GM10266 (cell line): ENCODE results near the gene TMTC1.

Source experiments
- DNase-seq: peaks from one replicate; pipeline ENCODE4 v3.0.0; 2012; ENCODE audit errors: extremely low spot score
- CTCF ChIP-seq: IDR thresholded peaks from 2 replicates; pipeline ENCODE4 v1.5.1; 2012; ENCODE audit warnings: mild to moderate bottlenecking, low read depth; ENCODE audit not compliant: control insufficient read depth, insufficient read depth; ENCODE audit errors: missing control alignments

TMTC1 gene

GRCh38 chr12:29674463-29674862, 109.3 kb downstream of the TMTC1 start:
- no peak for DNase-seq
- TF ChIP-seq CTCF = no peak

- no peak for DNase-seq
- no peak for TF ChIP-seq CTCF
These were observed 110.4 kb downstream of the TMTC1 start for GRCh38 chr12:29673346-29673745.

- TF ChIP-seq CTCF = no peak
- no peak for DNase-seq
These were observed 111.2 kb downstream of the TMTC1 start for GRCh38 chr12:29672580-29672979.

- TF ChIP-seq CTCF = no peak
These were observed 112.0 kb downstream of the TMTC1 start for GRCh38 chr12:29671742-29672141.

GRCh38 chr12:29667011-29667410, 116.7 kb downstream of the TMTC1 start:
- TF ChIP-seq CTCF = no peak
- no peak for DNase-seq

More at GRCh38 chr12:29671742-29672141, 112.0 kb downstream of the TMTC1 start:
- DNase-seq = no peak

- DNase-seq = no peak
- no peak for TF ChIP-seq CTCF
These were observed 118.6 kb downstream of the TMTC1 start for GRCh38 chr12:29665107-29665506.

GRCh38 chr12:29662734-29663323, 120.9 kb downstream of the TMTC1 start:
- TF ChIP-seq CTCF = no peak
- DNase-seq = no peak
